Smooth muscle cell (in vitro differentiated cells): ENCODE results near the gene RAMP3. TPM values are rescaled to one million over a fixed set of nuclear protein-coding genes. Genes with fewer than 3 reads are reported as not detected.

Source experiments
- DNase-seq: peaks from one replicate; lab custom pipeline; 2025; ENCODE audit not compliant: unreplicated experiment; lab: John Stamatoyannopoulos, UW
- H2AFZ ChIP-seq: fragments of 200-600 bp; sonication (generic); 2 replicates; pipeline ENCODE4 v1.6.0; 2016; ENCODE audit warnings: antibody characterized with exemption, low read depth, mild to moderate bottlenecking
- H3F3A ChIP-seq: fragments of 200-600 bp; sonication (generic); 2 replicates; pipeline ENCODE4 v1.6.0; 2017; ENCODE audit warnings: antibody characterized with exemption, low read depth
- H3K27ac ChIP-seq: fragments of 200-600 bp; sonication (generic); 2 replicates; pipeline ENCODE4 v1.5.1; 2016; ENCODE audit warnings: low read depth, mild to moderate bottlenecking
- H3K27me3 ChIP-seq: fragments of 200-600 bp; sonication (generic); 2 replicates; pipeline ENCODE4 v1.6.1; 2016; ENCODE audit warnings: low read depth, mild to moderate bottlenecking
- H3K36me3 ChIP-seq: fragments of 200-600 bp; sonication (generic); 2 replicates; pipeline ENCODE4 v1.5.1; 2016; ENCODE audit warnings: low read depth
- H3K4me1 ChIP-seq: fragments of 200-600 bp; sonication (generic); 2 replicates; pipeline ENCODE4 v1.5.1; 2016; ENCODE audit warnings: low read depth
- H3K4me2 ChIP-seq: fragments of 200-600 bp; sonication (generic); 2 replicates; pipeline ENCODE4 v1.6.0; 2016; ENCODE audit warnings: mild to moderate bottlenecking
- H3K4me3 ChIP-seq: fragments of 200-600 bp; sonication (generic); 2 replicates; pipeline ENCODE4 v1.5.1; 2016; ENCODE audit warnings: mild to moderate bottlenecking
- H3K79me2 ChIP-seq: fragments of 200-600 bp; sonication (generic); 2 replicates; pipeline ENCODE4 v1.6.0; 2016; ENCODE audit warnings: low read depth, mild to moderate bottlenecking
- H3K9ac ChIP-seq: fragments of 200-600 bp; sonication (generic); 2 replicates; pipeline ENCODE4 v1.6.0; 2016; ENCODE audit warnings: low read depth
- H3K9me3 ChIP-seq: fragments of 200-600 bp; sonication (generic); replicated peaks from 2 replicates; pipeline ENCODE4 v1.5.1; 2016; ENCODE audit warnings: low read depth
- H4K20me1 ChIP-seq: fragments of 200-600 bp; sonication (generic); 2 replicates; pipeline ENCODE4 v1.6.0; 2016; ENCODE audit warnings: low read depth
- CTCF ChIP-seq: fragments of 200-600 bp; sonication (generic); IDR thresholded peaks from 2 replicates; pipeline ENCODE4 v1.5.1; 2017; ENCODE audit warnings: borderline replicate concordance, mild to moderate bottlenecking, antibody characterized with exemption; ENCODE audit not compliant: insufficient read depth, poor library complexity, severe bottlenecking
- WGBS: methylation state at CpG from one replicate; pipeline ENCODE4 v1.1.7; 2016; ENCODE audit warnings: low lambda C conversion rate; 5-methylcytosine and 5-hydroxymethylcytosine counted together
- polyA plus RNA-seq: library from polyadenylated mRNA; unstranded; fragments of >200 nt; fragmentation: Nextera tagmentation; extraction: Ambion mirVana; gene quantifications from 2 replicates; pipeline ENCODE4 v1.2.1, GENCODE V29; 2016
- total RNA-seq: library from RNA; depleted of rRNA; stranded (reverse); fragments of >200 nt; gene quantifications from 2 replicates; pipeline ENCODE4 v1.2.3, GENCODE V29; 2014

RAMP3 gene
- total and polyA plus RNA-seq, 2 experiments from 2014 or later: not detected

- no peak overlapping the region for H3K4me3 ChIP-seq
- H3K79me2 ChIP-seq: no peaks in the 10 kb centered on the region
- DNase-seq: no peak
- 87% methylated on average over 32 of the region's 32 CpGs for WGBS
- H3K9me3 ChIP-seq: no peaks in the 10 kb centered on the region
- H3K4me2 ChIP-seq: no peak overlapping the region
- H3F3A ChIP-seq: no peaks in the 10 kb centered on the region
- H3K27me3 ChIP-seq: no peaks in the 10 kb centered on the region
- H3K9ac ChIP-seq: no peak overlapping the region
- no peaks in the 10 kb centered on the region for H3K4me1 ChIP-seq
- H2AFZ ChIP-seq: no peak overlapping the region
- no peak for TF ChIP-seq CTCF
- H4K20me1 ChIP-seq: no peaks in the 10 kb centered on the region
- H3K27ac ChIP-seq: no peak overlapping the region
- H3K36me3 ChIP-seq: no peaks in the 10 kb centered on the region
These were observed 9.5 kb upstream of the RAMP3 start for GRCh38 chr7:45147858-45148652.

- no peak overlapping the region for H3K9ac ChIP-seq
- no peak overlapping the region for H2AFZ ChIP-seq
- no peaks in the 10 kb centered on the region for H3K9me3 ChIP-seq
- no peaks in the 10 kb centered on the region for H4K20me1 ChIP-seq
- H3K27ac ChIP-seq: no peak overlapping the region
- H3K4me1 ChIP-seq: no peaks in the 10 kb centered on the region
- H3K79me2 ChIP-seq: no peaks in the 10 kb centered on the region
- no peak overlapping the region for H3K4me2 ChIP-seq
- WGBS: 93% methylated on average over 10 of the region's 10 CpGs
- no peaks in the 10 kb centered on the region for H3K36me3 ChIP-seq
- no peak for TF ChIP-seq CTCF
- no peak overlapping the region for H3K4me3 ChIP-seq
- no peak for DNase-seq
- H3F3A ChIP-seq: no peaks in the 10 kb centered on the region
- H3K27me3 ChIP-seq: no peaks in the 10 kb centered on the region
These were observed 9.0 kb upstream of the RAMP3 start for GRCh38 chr7:45148653-45148973.

GRCh38 chr7:45149606-45150005 lies 8.0 kb upstream of the RAMP3 start:
- H3K9me3 ChIP-seq: no peaks in the 10 kb centered on the region
- H3K36me3 ChIP-seq: no peaks in the 10 kb centered on the region
- no peaks in the 10 kb centered on the region for H3K27me3 ChIP-seq
- no peak overlapping the region for H3K9ac ChIP-seq
- no peaks in the 10 kb centered on the region for H4K20me1 ChIP-seq
- no peaks in the 10 kb centered on the region for H3K4me1 ChIP-seq
- H3K4me3 ChIP-seq: no peak overlapping the region
- H3F3A ChIP-seq: no peaks in the 10 kb centered on the region
- no peak overlapping the region for H3K4me2 ChIP-seq
- no peaks in the 10 kb centered on the region for H3K79me2 ChIP-seq
- WGBS: 80% methylated on average over 5 of the region's 5 CpGs
- no peak for TF ChIP-seq CTCF
- H2AFZ ChIP-seq: no peak overlapping the region
- no peak overlapping the region for H3K27ac ChIP-seq
- DNase-seq: no peak

GRCh38 chr7:45150199-45150598 lies 7.4 kb upstream of the RAMP3 start:
- H3K4me2 ChIP-seq: no peak overlapping the region
- TF ChIP-seq CTCF: no peak
- no peak overlapping the region for H3K9ac ChIP-seq
- no peak overlapping the region for H3K27ac ChIP-seq
- no peaks in the 10 kb centered on the region for H3K79me2 ChIP-seq
- no peaks in the 10 kb centered on the region for H3K36me3 ChIP-seq
- DNase-seq: no peak
- H2AFZ ChIP-seq: no peak overlapping the region
- H4K20me1 ChIP-seq: no peaks in the 10 kb centered on the region
- H3K27me3 ChIP-seq: no peaks in the 10 kb centered on the region
- H3F3A ChIP-seq: no peaks in the 10 kb centered on the region
- no peak overlapping the region for H3K4me3 ChIP-seq
- H3K4me1 ChIP-seq: no peaks in the 10 kb centered on the region
- H3K9me3 ChIP-seq: no peaks in the 10 kb centered on the region
- WGBS: 89% methylated on average over 11 of the region's 11 CpGs
